ENCODE data around the gene CBLC.
A peak's percentile ranks its signal among the peaks of the same experiment; 100 is the strongest.

The CBLC gene

DNA sequence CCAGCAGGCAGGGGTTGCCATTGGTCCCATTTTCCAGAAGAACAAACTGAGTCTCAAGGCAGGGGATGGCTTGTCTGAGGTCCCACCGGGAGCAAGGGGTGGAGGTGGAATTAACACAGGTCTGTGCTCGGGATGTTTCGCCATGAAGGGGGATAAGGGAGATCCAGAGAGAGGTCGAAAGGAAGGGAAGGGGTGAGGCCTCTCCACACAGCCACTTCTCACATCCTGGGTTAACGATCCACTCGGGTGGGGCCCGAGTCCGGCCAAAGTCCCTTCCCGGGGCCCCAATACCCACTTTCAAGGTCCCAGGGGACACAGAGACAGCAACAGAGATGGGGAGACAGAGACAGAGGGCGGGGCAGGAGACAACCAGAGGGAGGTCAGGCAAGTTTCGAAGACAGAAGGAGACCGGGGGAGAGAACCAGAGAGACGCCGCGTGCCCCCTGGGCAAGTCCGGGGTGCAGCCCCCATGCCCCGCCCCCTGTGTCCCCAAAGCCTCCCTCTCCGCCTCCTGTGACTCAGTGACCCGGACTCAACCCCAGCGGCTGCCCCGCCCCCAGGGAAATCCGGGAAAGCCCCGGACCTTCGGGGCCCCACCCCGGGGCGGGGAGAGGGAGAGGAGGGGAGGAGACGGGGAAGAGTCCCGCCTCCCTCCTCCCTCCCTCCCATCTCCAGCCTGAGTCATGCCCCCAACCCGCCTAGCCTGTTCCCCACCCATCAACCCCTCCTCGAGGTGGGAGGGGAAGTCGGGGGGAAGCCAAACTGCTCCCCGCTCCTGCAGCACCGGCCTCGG is 30.5 kb upstream of the CBLC start:
- peak; percentile 88 for DNase-seq (ENCODE audit: low read depth)

GRCh38 chr19:44747739-44748425 is 29.8 kb upstream of the CBLC start:
- DNase-seq (ENCODE audit: low read depth) = peak; percentile 56

DNA sequence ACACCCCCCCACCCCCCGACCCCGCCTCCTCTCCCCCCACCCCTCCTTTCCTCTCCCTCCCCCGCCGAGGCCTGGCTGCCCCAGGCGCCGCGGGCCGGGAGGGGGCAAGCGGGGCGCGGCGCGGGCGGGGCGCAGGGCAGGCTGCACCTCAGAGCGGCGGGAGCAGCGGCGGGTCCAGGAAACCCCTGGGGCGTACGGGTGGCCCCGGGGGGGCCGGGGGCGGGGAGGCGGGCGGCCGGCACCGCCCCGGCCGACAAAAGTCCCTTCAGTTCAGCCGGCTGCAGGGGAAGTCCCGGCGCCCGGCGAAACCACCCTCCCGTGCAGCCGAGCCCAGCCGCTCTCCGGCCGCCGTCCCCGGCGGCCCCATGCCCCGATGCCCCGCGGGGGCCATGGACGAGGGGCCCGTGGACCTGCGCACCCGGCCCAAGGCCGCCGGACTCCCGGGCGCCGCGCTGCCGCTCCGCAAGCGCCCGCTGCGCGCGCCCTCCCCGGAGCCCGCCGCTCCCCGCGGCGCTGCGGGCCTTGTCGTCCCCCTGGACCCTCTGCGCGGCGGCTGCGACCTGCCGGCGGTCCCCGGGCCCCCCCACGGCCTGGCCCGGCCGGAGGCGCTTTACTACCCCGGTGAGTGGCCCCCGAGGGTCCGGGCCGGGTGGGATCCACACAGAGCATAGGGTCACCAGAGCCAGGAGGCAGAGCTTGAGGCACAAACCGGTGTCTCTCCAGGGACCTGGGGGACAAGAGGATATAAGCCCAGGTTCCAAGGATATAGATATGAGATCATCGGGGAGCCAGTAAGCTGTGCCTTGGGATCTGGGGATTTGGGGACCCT is 29.1 kb upstream of the CBLC start, which contains the start of gene BCL3:
BCL3 (plus strand) TSS at position 283 of the 829 bp plus-strand sequence; CDS start at position 366, 83 bp downstream.
- DNase-seq (ENCODE audit: low read depth) = no peak

DNA sequence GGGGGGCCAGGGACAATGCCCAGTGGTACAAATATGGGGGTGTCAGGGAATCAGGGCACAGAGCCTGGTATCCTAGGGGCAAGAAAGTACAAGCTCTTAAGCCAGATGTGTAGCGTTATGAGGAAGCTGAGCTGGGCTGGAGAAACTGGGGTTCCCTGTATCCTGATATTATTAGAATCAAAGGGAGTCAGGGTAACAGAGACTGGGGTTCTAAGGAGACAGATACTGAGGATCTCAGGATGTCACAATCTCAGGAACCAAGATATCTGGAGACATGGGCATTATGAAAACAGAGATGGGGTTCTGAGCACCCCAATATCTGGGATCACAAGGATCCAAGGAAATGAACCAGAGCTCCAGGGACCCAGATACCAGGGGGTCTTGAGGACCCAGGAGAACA is 28.4 kb upstream of the CBLC start:
- no peak for DNase-seq (ENCODE audit: low read depth)

DNA sequence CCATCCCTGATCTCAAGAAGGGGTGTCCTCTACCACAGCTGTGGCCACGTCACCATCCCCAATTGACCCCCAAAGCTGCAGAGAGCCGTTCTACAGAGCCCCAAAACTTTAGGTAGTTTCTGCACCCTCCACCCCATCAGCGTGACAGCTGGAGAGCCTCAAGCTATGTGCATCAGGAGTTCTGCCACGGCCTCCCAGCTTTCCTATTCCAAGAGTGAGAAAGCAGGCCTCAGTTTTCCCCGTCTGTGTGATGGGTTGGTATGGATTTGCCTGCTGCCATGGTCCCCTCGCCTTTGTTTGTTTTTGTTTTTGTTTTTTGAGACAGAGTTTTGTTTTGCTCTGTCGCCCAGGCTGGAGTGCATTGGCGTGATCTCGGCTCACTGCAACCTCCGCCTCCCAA is 27.7 kb upstream of the CBLC start:
- DNase-seq (ENCODE audit: low read depth) = no peak

DNA sequence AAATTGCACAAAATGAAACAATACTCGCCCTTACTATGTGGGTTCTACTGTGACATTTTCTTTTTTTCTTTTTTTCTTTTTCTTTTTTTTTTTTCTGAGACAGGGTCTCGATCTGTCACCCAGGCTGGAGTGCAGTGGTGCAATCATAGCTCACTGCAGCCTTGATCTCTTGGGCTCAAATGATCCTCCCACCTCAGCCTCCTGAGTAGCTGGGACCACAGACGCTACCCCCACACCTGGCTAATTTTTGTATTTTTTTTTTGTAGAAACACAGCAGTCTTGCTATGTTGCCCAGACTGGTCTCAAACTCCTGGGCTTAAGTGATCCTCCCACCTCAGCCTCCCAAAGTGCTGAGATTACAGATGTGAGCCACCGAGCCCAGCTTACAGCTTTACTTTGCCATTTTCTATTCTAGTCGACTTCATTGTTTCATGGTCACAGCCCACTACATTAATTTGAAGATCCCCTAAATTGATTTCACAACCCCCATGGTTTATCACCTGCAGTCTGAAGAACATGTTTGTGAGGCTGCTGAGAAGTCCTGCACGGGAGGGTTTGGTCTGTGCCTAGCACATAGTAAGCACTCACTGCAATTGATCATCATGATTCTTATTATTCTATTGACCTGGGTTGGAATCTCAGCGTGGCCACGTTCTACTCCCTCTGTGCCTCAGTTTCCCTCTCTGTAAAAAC is 25.4 kb upstream of the CBLC start:
- no peak for DNase-seq (ENCODE audit: low read depth)

DNA sequence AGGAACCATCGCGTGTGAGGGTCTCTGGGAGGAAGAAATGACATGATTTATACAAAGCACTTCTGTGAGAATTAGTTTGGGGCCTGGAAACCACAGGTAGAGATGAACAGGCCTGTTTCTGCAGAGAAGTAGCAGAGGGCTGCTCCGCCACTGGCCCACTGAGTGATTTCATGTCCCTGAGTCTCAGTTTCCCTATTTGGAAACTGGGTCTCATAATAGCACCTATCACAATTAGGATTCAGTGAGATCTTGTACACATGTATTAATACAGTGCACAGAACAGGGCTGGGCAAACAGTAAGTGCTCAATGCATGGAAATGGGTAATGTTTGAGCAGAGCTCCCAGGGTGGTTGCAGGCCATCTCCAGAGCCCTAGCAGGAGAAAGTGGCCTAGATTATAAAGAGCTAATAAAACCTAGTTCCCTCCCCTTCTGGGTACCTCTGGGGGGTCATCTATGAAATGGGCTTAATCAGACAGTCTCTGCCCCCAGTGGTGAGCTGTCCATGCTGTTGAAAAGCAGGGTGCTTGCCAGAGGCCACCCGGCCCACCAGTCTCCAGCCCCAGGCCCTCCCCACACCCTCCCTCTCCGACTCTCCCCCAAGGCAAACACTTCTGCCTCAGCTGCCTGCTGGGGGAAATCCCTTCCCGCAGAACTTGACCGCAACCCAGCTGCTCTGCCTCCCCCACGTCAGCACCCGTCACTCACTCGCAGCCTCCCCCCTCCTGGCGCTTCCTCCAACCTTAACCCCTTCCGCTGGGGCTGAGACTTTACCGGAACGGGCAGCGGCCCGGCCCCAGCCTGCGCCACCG is 24.7 kb upstream of the CBLC start:
- DNase-seq (ENCODE audit: low read depth) = peak; percentile 79

DNA sequence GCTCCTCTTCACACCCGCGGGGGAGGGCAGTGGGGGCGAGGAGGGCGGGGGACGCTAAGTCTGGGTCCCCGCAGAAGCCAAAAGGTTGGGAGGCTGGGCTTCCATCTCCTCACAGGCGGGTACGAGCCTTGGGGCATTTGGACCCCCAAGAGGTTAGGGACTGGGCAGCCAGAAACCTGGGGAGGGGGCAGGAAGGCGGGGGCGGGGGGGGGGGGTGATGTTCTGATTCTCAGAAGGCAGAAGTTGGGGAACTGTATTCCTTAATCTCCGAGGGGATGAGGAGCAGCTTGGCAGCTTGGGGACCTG is 24.1 kb upstream of the CBLC start:
- no peak for DNase-seq (ENCODE audit: low read depth)

- DNase-seq (ENCODE audit: low read depth) = peak; percentile 74
Observed at GRCh38 chr19:44753932-44754749, 23.5 kb upstream of the CBLC start.

DNA sequence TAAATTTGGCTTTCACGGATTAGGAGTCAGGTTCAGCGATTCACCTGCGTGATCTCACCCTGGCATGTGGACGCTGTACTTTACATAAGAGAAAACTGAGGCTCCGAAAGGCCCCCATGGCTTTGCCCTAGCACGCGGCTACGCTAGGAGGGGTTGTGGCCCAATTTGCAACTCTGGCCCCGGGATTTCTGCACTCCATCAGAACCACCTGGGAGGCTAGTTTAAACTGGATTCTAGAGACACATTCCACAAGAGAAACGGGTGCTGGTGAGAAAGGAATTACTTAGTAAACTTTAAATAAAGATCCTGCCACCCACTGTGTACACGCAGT is 23.0 kb upstream of the CBLC start:
- DNase-seq (ENCODE audit: low read depth) = no peak

DNA sequence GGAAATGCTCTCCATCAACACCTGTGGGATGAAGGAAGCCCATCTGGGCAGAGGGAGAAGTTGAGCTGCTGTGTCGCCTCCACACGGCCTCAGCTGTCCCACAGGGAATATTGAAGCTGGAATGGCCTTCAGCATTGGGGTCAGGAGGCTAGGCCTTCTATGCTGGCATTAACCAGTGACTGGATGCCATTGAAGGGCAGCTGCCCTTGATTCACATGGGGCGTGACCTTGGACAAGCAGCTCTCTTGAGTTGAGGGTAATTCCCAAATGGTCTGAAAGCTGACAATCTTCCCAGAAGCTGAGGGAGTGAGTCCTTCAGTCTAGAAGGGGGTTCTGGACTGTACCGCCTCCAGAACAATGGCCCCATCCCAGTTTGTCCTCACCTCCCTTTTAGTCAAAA is 22.5 kb upstream of the CBLC start:
- no peak for DNase-seq (ENCODE audit: low read depth)

- DNase-seq (ENCODE audit: low read depth) = no peak
Observed at GRCh38 chr19:44756089-44756562, 21.6 kb upstream of the CBLC start.

GRCh38 chr19:44757057-44757734 is 20.5 kb upstream of the CBLC start:
- no peak for DNase-seq (ENCODE audit: low read depth)

GRCh38 chr19:44757735-44758505 is 19.8 kb upstream of the CBLC start:
- no peak for DNase-seq (ENCODE audit: low read depth)

DNA sequence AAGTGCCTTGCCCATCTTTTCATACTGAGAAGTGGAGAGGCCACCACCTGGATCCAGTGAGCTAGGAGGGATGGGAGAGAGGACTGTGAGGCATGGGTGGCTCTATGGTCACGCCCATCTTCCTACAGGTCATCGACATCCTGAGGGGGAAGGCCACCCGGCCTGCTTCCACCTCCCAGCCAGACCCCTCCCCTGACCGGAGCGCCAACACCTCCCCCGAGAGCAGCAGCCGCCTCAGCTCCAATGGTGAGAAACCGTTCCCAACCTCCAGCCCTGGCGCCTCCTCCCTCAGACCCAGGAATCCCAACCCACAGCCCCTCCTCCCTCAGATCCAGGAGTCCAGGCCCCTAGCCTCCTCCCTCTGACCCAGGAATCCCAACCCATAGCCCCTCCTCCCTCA is 19.1 kb upstream of the CBLC start:
- no peak for DNase-seq (ENCODE audit: low read depth)

- DNase-seq (ENCODE audit: low read depth) = no peak
Observed at GRCh38 chr19:44759083-44759804, 18.4 kb upstream of the CBLC start.

- DNase-seq (ENCODE audit: low read depth) = no peak
Observed at GRCh38 chr19:44762038-44762437, 15.7 kb upstream of the CBLC start.
